ENCODE results near the gene PARP14. TPM values are rescaled to one million over a fixed set of nuclear protein-coding genes. Genes with fewer than 3 reads are reported as not detected.

PARP14 gene
- total RNA-seq, 2 donors from 2014 or later = 22.8 to 35.9 TPM

- TF ChIP-seq CTCF (IDR thresholded peaks at IDR 0.05) = no peak
- H3K27ac ChIP-seq = no peak overlapping the region
- no peaks in the 10 kb centered on the region for H3K36me3 ChIP-seq
- no peak for DNase-seq
- no peak overlapping the region for H3K4me3 ChIP-seq
- no peak overlapping the region for H3K9ac ChIP-seq (ENCODE audit: low read depth in 2 of 2, low read length in 2 of 2)
- no peaks in the 10 kb centered on the region for H3K27me3 ChIP-seq
- intact Hi-C loops (cut with DNase I) = no loop called here
- H3K4me1 ChIP-seq = no peaks in the 10 kb centered on the region
- no peaks in the 10 kb centered on the region for H3K9me3 ChIP-seq
These were observed 96.9 kb downstream of the PARP14 start for GRCh38 chr3:122777563-122777962.

Other genes with a start within 250 kb of the PARP14 start
- gene KPNA1, start 165.9 kb upstream of the PARP14 start, total RNA-seq = 10 to 100 TPM; 47.4 to 60.4 TPM
- gene PARP9, start 116.5 kb upstream of the PARP14 start, total RNA-seq = 10 to 100 TPM; 20.2 to 28.0 TPM
- gene DTX3L, start 116.5 kb upstream of the PARP14 start, total RNA-seq = 10 to 100 TPM; 44.0 to 46.4 TPM
- 1 to 10 TPM in 1 of 2 donors, under 1 TPM in 1; 0.74 to 1.1 TPM for gene PARP15, start 103.2 kb upstream of the PARP14 start, total RNA-seq
- 1 to 10 TPM; 4.1 to 5.7 TPM for gene HSPBAP1, start 113.0 kb downstream of the PARP14 start, total RNA-seq
- 10 to 100 TPM; 13.7 to 21.3 TPM for gene SLC49A4, start 114.2 kb downstream of the PARP14 start, total RNA-seq

All from colonic mucosa (tissue), 4 donors.